Measurements from ENCODE around the gene RBM39. TPM values are rescaled to one million over a fixed set of nuclear protein-coding genes. Genes with fewer than 3 reads are reported as not detected.

RBM39 gene
- total and polyA plus RNA-seq, 7 donors = 93.0 to 171 (median 136) TPM

GRCh38 chr20:35699957-35700624 is 42.0 kb downstream of the RBM39 start:
- WGBS, 3 donors = 19% methylated on average over 6 of the region's 6 CpGs
- TF ChIP-seq, protein P1, sequence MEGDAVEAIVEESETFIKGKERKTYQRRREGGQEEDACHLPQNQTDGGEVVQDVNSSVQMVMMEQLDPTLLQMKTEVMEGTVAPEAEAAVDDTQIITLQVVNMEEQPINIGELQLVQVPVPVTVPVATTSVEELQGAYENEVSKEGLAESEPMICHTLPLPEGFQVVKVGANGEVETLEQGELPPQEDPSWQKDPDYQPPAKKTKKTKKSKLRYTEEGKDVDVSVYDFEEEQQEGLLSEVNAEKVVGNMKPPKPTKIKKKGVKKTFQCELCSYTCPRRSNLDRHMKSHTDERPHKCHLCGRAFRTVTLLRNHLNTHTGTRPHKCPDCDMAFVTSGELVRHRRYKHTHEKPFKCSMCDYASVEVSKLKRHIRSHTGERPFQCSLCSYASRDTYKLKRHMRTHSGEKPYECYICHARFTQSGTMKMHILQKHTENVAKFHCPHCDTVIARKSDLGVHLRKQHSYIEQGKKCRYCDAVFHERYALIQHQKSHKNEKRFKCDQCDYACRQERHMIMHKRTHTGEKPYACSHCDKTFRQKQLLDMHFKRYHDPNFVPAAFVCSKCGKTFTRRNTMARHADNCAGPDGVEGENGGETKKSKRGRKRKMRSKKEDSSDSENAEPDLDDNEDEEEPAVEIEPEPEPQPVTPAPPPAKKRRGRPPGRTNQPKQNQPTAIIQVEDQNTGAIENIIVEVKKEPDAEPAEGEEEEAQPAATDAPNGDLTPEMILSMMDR (IDR thresholded peaks at IDR 0.05) = no peak
- H3K36me3 ChIP-seq (ENCODE audit: insufficient read depth in 1 of 2, low read depth in 1 of 2) = peaks cover 6 to 65% of the 10 kb centered on the region in 2 donors
- DNase-seq (no peak), ATAC-seq (peak in 1 of 4 donors; percentile 0)
- intact Hi-C loops (cut with DNase I) = loop anchor here (5.0 to 10.0 kb wide), 2 partner anchors 37 to 95 kb away; no protein-coding TSS in a partner anchor
- peak overlapping the region; percentile 94 for H3K4me3 ChIP-seq
- H3K9me3 ChIP-seq = no peaks in the 10 kb centered on the region
- peaks cover 37% of the 10 kb centered on the region for H3K4me1 ChIP-seq
- H3K27ac ChIP-seq = peak overlapping the region; percentile 95
- H3K27me3 ChIP-seq (ENCODE audit: insufficient read depth in 3 of 3, low read length in 2 of 3) = no peaks in the 10 kb centered on the region

- Histone ChIP-seq H3K9me3 (no peaks in the 10 kb centered on the region), H3K27ac (peak within 1 kb of the TSS; percentile 95), H3K27me3 (ENCODE audit: insufficient read depth in 3 of 3, low read length in 2 of 3) (no peaks in the 10 kb centered on the region), H3K4me1 (peaks cover 35% of the 10 kb centered on the region), H3K4me3 (peak within 1 kb of the TSS; percentile 94), H3K36me3 (ENCODE audit: insufficient read depth in 1 of 2, low read depth in 1 of 2) (peaks cover 6 to 65% of the 10 kb centered on the region in 2 donors)
- TF ChIP-seq, protein P1 (IDR thresholded peaks at IDR 0.05) = peak; percentile 16
- intact Hi-C loops (cut with DNase I) = loop anchor here in 1 of 2 donors (10.0 kb wide), 1 partner anchor 95 kb away; no protein-coding TSS in a partner anchor
- WGBS, 3 donors = 0% methylated on average over 70 to 81 of the region's 81 CpGs
- peak; percentile 88 to 91 (median 90) for ATAC-seq
- peak; percentile 89 to 94 for DNase-seq
Observed at GRCh38 chr20:35699127-35699956, 42.7 kb downstream of the RBM39 start, which contains the start of the genes NFS1 and ROMO1. TSS of gene NFS1 (minus strand) at chr20:35699352. CDS start at chr20:35699288, 64 bp downstream. TSS of gene ROMO1 (plus strand) at chr20:35699405. CDS start at chr20:35699633, 228 bp downstream.

DNA sequence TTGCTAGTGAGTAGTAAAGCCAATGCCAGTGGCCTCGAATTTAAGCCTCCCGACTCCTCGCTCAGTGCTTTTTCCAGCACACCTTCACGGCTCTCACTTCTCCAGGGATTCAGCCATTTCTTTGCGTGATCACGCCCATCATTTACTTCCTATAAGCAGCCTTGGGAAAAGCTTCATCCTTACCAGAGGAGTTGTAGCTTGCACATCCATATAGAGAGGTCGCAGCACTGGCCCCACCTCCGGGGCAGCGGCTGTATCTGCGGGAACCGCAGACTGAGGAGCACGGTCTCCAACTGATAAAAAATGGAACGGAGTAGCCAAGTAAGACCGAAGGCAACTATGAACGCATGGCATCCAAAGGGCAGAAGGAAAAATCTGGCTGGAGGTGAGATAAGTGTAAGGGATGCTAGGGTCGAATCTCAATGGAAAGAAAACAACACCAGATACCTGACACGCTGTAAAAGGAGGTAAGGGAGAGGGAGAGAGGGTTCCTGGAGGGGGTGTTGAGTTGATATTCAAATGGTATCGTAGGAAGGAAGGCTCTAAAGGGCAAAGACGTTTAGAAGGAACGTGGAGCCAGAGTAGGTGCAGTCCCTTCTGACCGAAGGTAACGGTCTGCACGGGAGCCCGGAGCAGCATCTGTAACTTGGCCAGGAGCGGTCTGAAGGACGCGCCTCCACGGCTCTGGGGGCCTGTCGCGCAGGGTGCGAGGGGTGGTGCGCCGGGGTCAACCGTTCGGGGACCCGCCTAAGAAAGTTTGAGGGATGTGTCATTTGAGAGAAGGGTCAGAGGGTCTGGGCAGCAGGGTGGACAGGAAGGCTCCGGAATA is 43.5 kb downstream of the RBM39 start:
- peaks cover 8 to 65% of the 10 kb centered on the region in 2 donors for H3K36me3 ChIP-seq (ENCODE audit: insufficient read depth in 1 of 2, low read depth in 1 of 2)
- TF ChIP-seq, protein P1 (IDR thresholded peaks at IDR 0.05) = no peak
- DNase-seq (no peak), ATAC-seq (peak; percentile 33 to 48 (median 44))
- peak overlapping the region; percentile 94 for H3K4me3 ChIP-seq
- H3K4me1 ChIP-seq = peaks cover 33% of the 10 kb centered on the region
- 5% methylated on average over 37 of the region's 37 CpGs for WGBS, 3 donors
- intact Hi-C loops (cut with DNase I) = loop anchor here in 1 of 2 donors (10.0 kb wide), 1 partner anchor 94 kb away; no protein-coding TSS in a partner anchor
- H3K9me3 ChIP-seq = no peaks in the 10 kb centered on the region
- peak overlapping the region; percentile 95 for H3K27ac ChIP-seq
- no peaks in the 10 kb centered on the region for H3K27me3 ChIP-seq (ENCODE audit: insufficient read depth in 3 of 3, low read length in 2 of 3)

DNA sequence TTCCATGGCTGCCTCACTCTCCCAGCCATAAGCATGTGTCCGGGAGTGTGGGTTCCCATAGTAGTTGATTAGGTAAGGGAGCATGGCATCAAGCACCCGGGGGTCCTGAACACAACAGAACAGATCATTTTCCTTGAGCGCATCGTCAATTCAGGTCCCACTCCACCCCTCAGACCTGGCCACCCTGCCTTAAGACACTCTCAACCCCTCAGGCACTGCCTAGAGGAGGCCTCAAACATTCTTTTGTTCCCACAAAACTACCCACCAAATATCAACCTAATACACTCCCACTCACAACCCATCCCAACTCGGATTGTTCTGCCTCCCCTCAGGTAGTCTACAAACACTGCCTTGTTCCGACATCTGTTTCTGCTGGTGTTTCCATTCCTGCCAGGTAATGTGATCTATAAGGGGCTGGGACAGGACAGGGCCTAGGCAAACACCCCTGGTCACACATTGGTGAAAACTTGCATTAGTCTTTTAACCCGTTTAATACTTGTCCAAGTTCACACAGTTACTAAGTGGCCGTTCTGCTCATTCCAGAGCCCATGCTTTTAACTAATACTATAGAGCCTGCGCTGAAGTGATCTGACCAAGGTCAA is 44.3 kb downstream of the RBM39 start:
- no peaks in the 10 kb centered on the region for H3K27me3 ChIP-seq (ENCODE audit: insufficient read depth in 3 of 3, low read length in 2 of 3)
- H3K4me1 ChIP-seq = peaks cover 26% of the 10 kb centered on the region
- peaks cover 8 to 65% of the 10 kb centered on the region in 2 donors for H3K36me3 ChIP-seq (ENCODE audit: insufficient read depth in 1 of 2, low read depth in 1 of 2)
- DNase-seq (no peak), ATAC-seq (no peak)
- H3K9me3 ChIP-seq = no peaks in the 10 kb centered on the region
- H3K4me3 ChIP-seq = peak overlapping the region; percentile 94
- TF ChIP-seq, protein P1 (IDR thresholded peaks at IDR 0.05) = no peak
- intact Hi-C loops (cut with DNase I) = loop anchor here in 1 of 2 donors (10.0 kb wide), 1 partner anchor 93 kb away; no protein-coding TSS in a partner anchor
- WGBS, 3 donors = 60 to 65% (median 65%) methylated on average over 9 of the region's 9 CpGs
- no peak overlapping the region for H3K27ac ChIP-seq
